Small intestine (tissue), 7 donors: ENCODE data around the gene TOR1AIP2. TPM values are rescaled to one million over a fixed set of nuclear protein-coding genes. Genes with fewer than 3 reads are reported as not detected.
"Not testable (repeated sequence)": the region's sequence is repeated elsewhere in the genome, so short reads cannot be mapped to it uniquely, and the experiment has no call there.

Experiments used
- DNase-seq, 2 donors: peaks; one replicate each; pipeline versions ENCODE4 v3.0.0 to v3.0.0-alpha.2; 2013
- FAIRE-seq: peaks from 2 replicates; lab custom pipeline; 2012; peaks lifted over from hg19 to GRCh38; lab: Jason Lieb, UNC
- H3K27ac ChIP-seq, 3 donors: one replicate each; pipeline ENCODE4 v1.5.1; 2013; ENCODE audit warnings: low read length in 2 of 3, mild to moderate bottlenecking in 2 of 3, control low read depth in 1 of 3, inconsistent platforms in 1 of 3, low read depth in 1 of 3, moderate library complexity in 1 of 3
- H3K27me3 ChIP-seq, 3 donors: one replicate each; pipeline ENCODE4 v1.6.1; 2013; ENCODE audit warnings: low read length in 3 of 3, inconsistent platforms in 1 of 3; ENCODE audit not compliant: control insufficient read depth in 3 of 3, insufficient read depth in 3 of 3
- H3K36me3 ChIP-seq, 3 donors: one replicate each; pipeline ENCODE4 v1.6.1; 2013; ENCODE audit warnings: low read length in 3 of 3, inconsistent platforms in 1 of 3, low read depth in 1 of 3, mild to moderate bottlenecking in 1 of 3, moderate library complexity in 1 of 3; ENCODE audit not compliant: control insufficient read depth in 3 of 3, insufficient read depth in 2 of 3
- H3K4me1 ChIP-seq, 3 donors: one replicate each; pipeline ENCODE4 v1.6.1; 2013; ENCODE audit warnings: low read length in 2 of 3, inconsistent platforms in 1 of 3, low read depth in 1 of 3, mild to moderate bottlenecking in 1 of 3, moderate library complexity in 1 of 3; ENCODE audit not compliant: control insufficient read depth in 3 of 3, insufficient read depth in 2 of 3
- H3K4me3 ChIP-seq, 3 donors: one replicate each; pipeline ENCODE4 v1.5.1; 2013; ENCODE audit warnings: low read length in 3 of 3, control low read depth in 1 of 3, inconsistent platforms in 1 of 3, low read depth in 1 of 3, mild to moderate bottlenecking in 1 of 3, moderate library complexity in 1 of 3
- H3K9me3 ChIP-seq, 2 donors: one replicate each; pipeline ENCODE4 v1.6.1; 2013; ENCODE audit warnings: low read depth in 1 of 2, low read length in 1 of 2; ENCODE audit not compliant: control insufficient read depth in 2 of 2, insufficient read depth in 1 of 2
- WGBS, 3 donors: extraction: QIAGEN DNeasy Blood & Tissue Kit; methylation state at CpG; one replicate each; pipeline ENCODE4 v1.1.7; 2013; 5-methylcytosine and 5-hydroxymethylcytosine counted together
- polyA plus RNA-seq, 4 donors: library from polyadenylated mRNA; stranded (reverse) in 3 of 4; unstranded in 1 of 4; fragments of 200-250 nt in 3 of 4; fragments of 120-200 nt in 1 of 4; gene quantifications; one replicate each; pipeline versions ENCODE4 v1.2.1 to v1.2.3, GENCODE V29; 2013
- donor health status: healthy with polysubstance abuse.
- donor health status: control.
- donor health status: control.
- donor health status: Bipolar disorder and iron deficiency.
- donor health status: healthy.

TOR1AIP2 gene
- polyA plus RNA-seq, 4 donors = 13.3 to 73.5 (median 20.9) TPM

- Histone ChIP-seq H3K4me1 (peaks cover 1 to 8% (median 6%) of the 10 kb centered on the region in 3 donors), H3K36me3 (peaks cover 2 to 25% (median 7%) of the 10 kb centered on the region in 3 donors), H3K4me3 (no peak overlapping the region), H3K9me3 (no peaks in the 10 kb centered on the region), H3K27me3 (no peaks in the 10 kb centered on the region), H3K27ac (no peak overlapping the region)
- DNase-seq (no peak), FAIRE-seq (no peak)
- WGBS, 3 donors = 80 to 97% (median 90%) methylated on average over 1 of the region's 1 CpG
These were observed 6.7 kb downstream of the TOR1AIP2 start for GRCh38 chr1:179870870-179871269.

DNA sequence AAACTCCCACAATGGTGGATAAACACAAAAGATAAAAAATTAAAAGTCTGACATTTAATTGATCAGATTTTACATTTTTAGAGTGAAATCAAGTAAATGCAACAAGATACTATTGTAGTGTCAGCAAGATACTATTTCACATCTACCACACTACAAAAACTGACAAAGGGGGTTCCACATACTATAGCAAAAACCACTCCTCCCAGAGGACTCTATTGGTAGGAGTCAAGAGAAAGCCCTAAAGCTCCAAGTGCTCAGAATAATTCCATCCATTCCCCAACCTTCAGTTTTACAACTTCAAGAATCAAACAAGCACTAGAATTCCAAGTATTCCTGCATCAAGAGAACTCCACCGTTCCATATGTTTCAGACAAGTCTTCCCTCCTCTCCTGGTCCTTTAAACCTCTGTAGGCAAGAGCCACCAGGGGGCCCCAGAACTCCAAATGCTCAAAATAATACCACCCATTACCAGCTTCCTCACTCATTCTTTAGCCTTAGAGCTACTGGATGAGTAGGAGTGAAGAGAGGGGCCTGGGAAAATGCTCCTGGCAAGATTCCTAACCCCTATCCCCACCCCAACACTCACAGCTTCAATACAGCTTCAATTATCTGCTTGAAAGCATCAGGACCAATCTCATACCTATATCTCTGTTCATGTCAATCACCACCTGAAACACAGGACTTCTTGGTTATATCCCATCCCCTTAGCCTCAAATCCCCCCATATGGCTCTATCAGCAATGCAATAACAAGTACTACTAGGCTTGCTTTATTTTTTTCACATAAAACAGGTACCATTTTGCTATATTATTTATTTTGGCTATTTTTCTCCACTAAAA, 9.9 kb downstream of the TOR1AIP2 start:
- peak; percentile 66 to 73 for DNase-seq
- Histone ChIP-seq H3K27ac (no peak overlapping the region), H3K36me3 (peaks cover 0 to 24% (median 21%) of the 10 kb centered on the region in 3 donors), H3K4me1 (peaks cover 0 to 2% (median 1%) of the 10 kb centered on the region in 3 donors), H3K4me3 (no peak overlapping the region), H3K27me3 (no peaks in the 10 kb centered on the region), H3K9me3 (no peaks in the 10 kb centered on the region)
- no peak for FAIRE-seq
- WGBS, 3 donors = 5 to 12% (median 7%) methylated on average over 1 of the region's 1 CpG

GRCh38 chr1:179866616-179867015, 11.0 kb downstream of the TOR1AIP2 start:
- peaks cover 0 to 31% (median 24%) of the 10 kb centered on the region in 3 donors for H3K36me3 ChIP-seq
- no peak overlapping the region for H3K27ac ChIP-seq
- FAIRE-seq = no peak
- DNase-seq = no peak
- 88 to 92% (median 90%) methylated on average over 7 of the region's 7 CpGs for WGBS, 3 donors
- H3K9me3 ChIP-seq = no peaks in the 10 kb centered on the region
- peaks cover 0 to 2% (median 0%) of the 10 kb centered on the region in 3 donors for H3K4me1 ChIP-seq
- no peak overlapping the region for H3K4me3 ChIP-seq
- H3K27me3 ChIP-seq = no peaks in the 10 kb centered on the region

DNA sequence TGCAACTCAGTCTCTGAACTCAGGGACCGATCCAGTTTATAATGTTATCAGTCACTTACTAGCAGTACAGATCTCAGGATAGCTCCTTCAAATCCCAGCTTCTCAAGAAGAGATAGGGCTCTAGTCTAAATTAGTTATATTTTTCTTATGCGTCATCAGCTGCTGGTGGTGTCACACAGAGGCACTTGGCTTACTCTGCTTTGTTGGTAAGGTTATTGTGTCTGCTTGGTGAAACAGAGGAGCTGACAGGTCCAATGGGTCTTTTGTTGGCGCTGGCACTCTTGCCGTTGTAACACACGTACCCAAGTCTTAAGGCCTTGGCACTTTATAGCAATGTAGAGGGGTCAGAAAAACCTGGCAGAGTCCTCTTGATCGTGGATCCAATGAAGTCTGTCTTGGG, 12.2 kb downstream of the TOR1AIP2 start:
- FAIRE-seq = no peak
- 90 to 95% (median 93%) methylated on average over 6 of the region's 6 CpGs for WGBS, 3 donors
- peaks cover 0 to 34% (median 27%) of the 10 kb centered on the region in 3 donors for H3K36me3 ChIP-seq

DNA sequence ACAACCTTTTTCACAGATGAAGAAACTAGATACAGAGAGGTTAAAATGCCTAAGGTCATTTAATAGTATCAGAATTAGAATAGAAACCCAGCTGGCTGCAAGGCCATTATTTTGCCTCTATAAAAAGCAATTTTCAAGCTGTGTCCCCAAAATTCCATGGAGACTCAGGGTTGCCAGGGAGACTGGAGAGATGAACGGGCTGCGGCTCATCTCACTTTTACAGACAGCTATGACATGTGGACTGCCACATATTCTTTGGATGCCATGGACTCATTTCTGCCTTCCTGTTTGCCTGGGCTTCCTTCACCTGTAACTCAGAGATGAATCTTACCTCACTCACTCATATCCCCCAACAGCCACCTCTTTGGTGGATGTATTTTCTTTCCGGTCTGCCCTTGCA, 17.0 kb downstream of the TOR1AIP2 start:
- no peak overlapping the region for H3K27ac ChIP-seq

More for the DNA sequence above, 12.2 kb downstream of the TOR1AIP2 start:
- no peaks in the 10 kb centered on the region for H3K27me3 ChIP-seq
- H3K4me3 ChIP-seq = no peak overlapping the region
- DNase-seq = no peak
- no peaks in the 10 kb centered on the region for H3K4me1 ChIP-seq
- no peaks in the 10 kb centered on the region for H3K9me3 ChIP-seq
- H3K27ac ChIP-seq = no peak overlapping the region

DNA sequence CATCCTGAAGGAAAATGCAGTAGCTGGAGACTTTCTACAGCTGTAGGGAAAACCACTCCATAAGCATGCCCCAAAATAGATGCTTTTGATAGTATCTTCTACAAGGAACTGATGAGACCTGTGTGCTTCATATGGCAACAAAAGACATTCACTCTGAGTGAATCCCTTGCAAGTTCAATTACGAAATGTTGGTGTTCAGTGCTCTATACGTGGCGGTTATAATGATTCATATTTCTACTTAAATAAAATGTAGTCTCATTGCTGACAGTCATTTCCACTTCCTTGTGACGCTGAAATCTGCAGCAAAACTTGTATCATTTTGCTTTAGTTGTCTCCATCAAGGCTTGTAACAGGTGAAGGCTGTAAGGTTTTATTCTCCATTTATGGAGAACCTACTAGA, 20.6 kb downstream of the TOR1AIP2 start:
- Histone ChIP-seq H3K27ac (no peak overlapping the region), H3K36me3 (peaks cover 3 to 31% (median 15%) of the 10 kb centered on the region in 3 donors), H3K4me1 (no peaks in the 10 kb centered on the region), H3K4me3 (no peak overlapping the region), H3K27me3 (no peaks in the 10 kb centered on the region), H3K9me3 (no peaks in the 10 kb centered on the region)
- WGBS, 3 donors = 88 to 97% (median 90%) methylated on average over 4 of the region's 4 CpGs
- DNase-seq (no peak), FAIRE-seq (no peak)

More for the DNA sequence above, 17.0 kb downstream of the TOR1AIP2 start:
- Histone ChIP-seq H3K9me3 (no peaks in the 10 kb centered on the region), H3K36me3 (peaks cover 3 to 42% (median 27%) of the 10 kb centered on the region in 3 donors), H3K27me3 (no peaks in the 10 kb centered on the region), H3K4me3 (no peak overlapping the region), H3K4me1 (no peaks in the 10 kb centered on the region)
- WGBS, 3 donors = 87 to 97% (median 96%) methylated on average over 3 of the region's 3 CpGs
- FAIRE-seq (no peak), DNase-seq (no peak)

DNA sequence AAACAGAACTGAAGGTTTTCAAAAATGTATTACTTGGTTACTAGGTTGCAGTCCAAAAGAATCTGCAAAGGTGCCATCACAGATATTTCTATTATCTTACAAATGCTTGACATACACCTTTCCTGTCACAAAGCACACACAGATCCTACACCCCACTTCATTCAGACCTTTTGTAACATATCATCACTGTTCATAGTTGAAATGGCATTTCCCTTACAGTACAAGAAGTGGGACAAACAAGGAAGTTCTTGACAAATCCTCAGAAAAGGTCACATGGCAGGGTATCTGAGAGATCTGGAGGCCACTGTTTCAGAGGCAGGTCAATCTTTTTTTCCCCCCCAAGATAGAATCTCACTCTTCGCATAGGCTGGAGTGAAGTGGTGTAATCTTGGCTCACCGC, 21.3 kb downstream of the TOR1AIP2 start:
- Histone ChIP-seq H3K4me1 (no peaks in the 10 kb centered on the region), H3K9me3 (no peaks in the 10 kb centered on the region), H3K36me3 (peaks cover 3 to 31% (median 15%) of the 10 kb centered on the region in 3 donors), H3K27me3 (no peaks in the 10 kb centered on the region), H3K4me3 (no peak overlapping the region), H3K27ac (no peak overlapping the region)
- 94 to 97% (median 96%) methylated on average over 2 of the region's 2 CpGs for WGBS, 3 donors
- FAIRE-seq (no peak), DNase-seq (no peak)

DNA sequence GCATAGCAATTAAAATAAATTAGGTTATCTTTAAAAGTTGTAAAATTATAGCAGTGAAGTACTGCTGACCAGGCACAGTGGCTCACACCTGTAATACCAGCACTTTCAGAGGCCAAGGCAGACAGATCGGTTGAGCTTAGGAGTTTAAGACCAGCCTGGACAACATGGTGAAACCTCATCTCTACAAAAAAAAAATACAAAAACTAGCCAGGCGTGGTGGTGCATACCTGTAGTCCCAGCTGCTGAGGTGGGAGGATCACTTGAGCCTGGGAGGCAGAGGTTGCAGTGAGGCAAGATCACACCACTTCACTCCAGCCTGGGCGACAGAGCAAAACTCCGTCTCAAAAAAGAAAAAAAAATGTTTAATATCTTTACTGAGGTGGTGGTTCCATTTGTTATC, 21.8 kb downstream of the TOR1AIP2 start:
- not testable (repeated sequence) for H3K4me1 ChIP-seq, H3K27me3 ChIP-seq, H3K4me3 ChIP-seq, DNase-seq, H3K9me3 ChIP-seq, H3K27ac ChIP-seq, FAIRE-seq
- H3K36me3 ChIP-seq = peaks cover 6 to 32% (median 17%) of the 10 kb centered on the region in 3 donors
- WGBS, 3 donors = 92 to 96% (median 95%) methylated on average over 4 of the region's 4 CpGs
